Activated CD8-positive, alpha-beta memory T cell treated with anti-CD3 and anti-CD28 coated beads, Interleukin-2, amount 10 ng/mL, durations not matched to agents 7 days and 5 days (primary cell): ENCODE results near the gene MAML2. TPM values are rescaled to one million over a fixed set of nuclear protein-coding genes. Genes with fewer than 3 reads are reported as not detected.

Experiments used
- ATAC-seq: fragments of 150-1000 bp; cut with Tn5 transposase; one replicate; pipeline ENCODE4 v1.10.0; 2021; ENCODE audit warnings: moderate library complexity
- CTCF ChIA-PET: fragments of 350-600 bp; sonication (Branson Sonifier 250); formaldehyde crosslinking; loops from one replicate; lab custom pipeline; 2021; ENCODE audit warnings: antibody characterized with exemption; lab: Charles Lee
- DNase-seq: peaks from one replicate; pipeline ENCODE4 v3.0.0-alpha.2; 2020
- H3K27ac Mint-ChIP-seq: one replicate; pipeline ENCODE4 v1.8.0; 2021; ENCODE audit warnings: mild to moderate bottlenecking, mixed read lengths
- H3K27me3 Mint-ChIP-seq: one replicate; pipeline ENCODE4 v1.8.0; 2021; ENCODE audit warnings: mixed read lengths
- H3K36me3 Mint-ChIP-seq: one replicate; pipeline ENCODE4 v1.8.0; 2021; ENCODE audit warnings: mild to moderate bottlenecking, mixed read lengths
- H3K4me1 Mint-ChIP-seq: one replicate; pipeline ENCODE4 v1.8.0; 2021; ENCODE audit warnings: mixed read lengths
- H3K4me3 Mint-ChIP-seq: one replicate; pipeline ENCODE4 v1.8.0; 2021; ENCODE audit warnings: mild to moderate bottlenecking, moderate library complexity, mixed read lengths
- H3K9me3 Mint-ChIP-seq: one replicate; pipeline ENCODE4 v1.8.0; 2022; ENCODE audit warnings: low read depth, mixed read lengths
- total RNA-seq, 2 experiments: library from RNA; stranded (reverse); gene quantifications; one replicate each; pipeline ENCODE4 v1.2.3, GENCODE V29; 2021

Gene MAML2
- total RNA-seq, 2 experiments from 2014 or later, result 12.7 to 14.5 TPM

GRCh38 chr11:96150609-96151008, 192.4 kb downstream of the MAML2 start:
- Mint-ChIP-seq H3K4me1 (peaks cover 10% of the 10 kb centered on the region), H3K4me3 (no peak overlapping the region), H3K27ac (no peak overlapping the region), H3K36me3 (peaks cover 6% of the 10 kb centered on the region), H3K9me3 (no peaks in the 10 kb centered on the region), H3K27me3 (no peaks in the 10 kb centered on the region)
- CTCF ChIA-PET, result no interaction called here
- DNase-seq (no peak), ATAC-seq (no peak)

- CTCF ChIA-PET, result no interaction called here
- Mint-ChIP-seq H3K9me3 (no peaks in the 10 kb centered on the region), H3K4me1 (peaks cover 9% of the 10 kb centered on the region), H3K27ac (no peak overlapping the region), H3K27me3 (no peaks in the 10 kb centered on the region), H3K36me3 (peaks cover 4% of the 10 kb centered on the region), H3K4me3 (no peak overlapping the region)
- no peak for DNase-seq
- no peak for ATAC-seq
Observed at GRCh38 chr11:96149743-96150555, 193.0 kb downstream of the MAML2 start.

GRCh38 chr11:96147906-96148486, 195.0 kb downstream of the MAML2 start:
- CTCF ChIA-PET, result interaction anchor here (1.2 kb wide), 2 partner anchors 72 to 195 kb away, joined by 3 read pairs; partner anchors contain the start of gene MAML2
- DNase-seq, result no peak
- Mint-ChIP-seq H3K9me3 (no peaks in the 10 kb centered on the region), H3K27ac (no peak overlapping the region), H3K4me1 (peaks cover 4% of the 10 kb centered on the region), H3K27me3 (no peaks in the 10 kb centered on the region), H3K36me3 (peaks cover 2% of the 10 kb centered on the region), H3K4me3 (no peak overlapping the region)
- no peak for ATAC-seq

- DNase-seq (no peak), ATAC-seq (no peak)
- Mint-ChIP-seq H3K36me3 (no peaks in the 10 kb centered on the region), H3K27ac (no peak overlapping the region), H3K27me3 (no peaks in the 10 kb centered on the region), H3K4me1 (no peaks in the 10 kb centered on the region), H3K4me3 (no peak overlapping the region), H3K9me3 (no peaks in the 10 kb centered on the region)
- CTCF ChIA-PET, result interaction anchor here (1.1 kb wide), 1 partner anchor 196 kb away, joined by 6 read pairs; the partner anchor contains the start of gene MAML2
Observed at GRCh38 chr11:96147186-96147585, 195.8 kb downstream of the MAML2 start.

- H3K27ac Mint-ChIP-seq, result no peak overlapping the region
- ATAC-seq (no peak), DNase-seq (no peak)
- no peaks in the 10 kb centered on the region for H3K36me3 Mint-ChIP-seq
- no peaks in the 10 kb centered on the region for H3K27me3 Mint-ChIP-seq
- CTCF ChIA-PET, result interaction anchor here (1.1 kb wide), 1 partner anchor 196 kb away, joined by 6 read pairs; the partner anchor contains the start of gene MAML2
- no peaks in the 10 kb centered on the region for H3K4me1 Mint-ChIP-seq
- no peak overlapping the region for H3K4me3 Mint-ChIP-seq
- H3K9me3 Mint-ChIP-seq, result no peaks in the 10 kb centered on the region
Observed at GRCh38 chr11:96146765-96147164, 196.2 kb downstream of the MAML2 start.

GRCh38 chr11:96145163-96145585, 197.8 kb downstream of the MAML2 start:
- Mint-ChIP-seq H3K9me3 (no peaks in the 10 kb centered on the region), H3K4me1 (peaks cover 1% of the 10 kb centered on the region), H3K27me3 (no peaks in the 10 kb centered on the region), H3K36me3 (no peaks in the 10 kb centered on the region), H3K27ac (no peak overlapping the region), H3K4me3 (no peak overlapping the region)
- no peak for DNase-seq
- ATAC-seq, result no peak
- CTCF ChIA-PET, result no interaction called here

GRCh38 chr11:96144553-96144952, 198.4 kb downstream of the MAML2 start:
- peaks cover 2% of the 10 kb centered on the region for H3K36me3 Mint-ChIP-seq
- H3K27ac Mint-ChIP-seq, result no peak overlapping the region
- no peaks in the 10 kb centered on the region for H3K9me3 Mint-ChIP-seq
- CTCF ChIA-PET, result no interaction called here
- H3K4me3 Mint-ChIP-seq, result no peak overlapping the region
- no peak for ATAC-seq
- H3K27me3 Mint-ChIP-seq, result no peaks in the 10 kb centered on the region
- peaks cover 7% of the 10 kb centered on the region for H3K4me1 Mint-ChIP-seq
- no peak for DNase-seq

- H3K4me1 Mint-ChIP-seq, result peaks cover 11% of the 10 kb centered on the region
- no peaks in the 10 kb centered on the region for H3K27me3 Mint-ChIP-seq
- ATAC-seq, result no peak
- no peak overlapping the region for H3K27ac Mint-ChIP-seq
- H3K4me3 Mint-ChIP-seq, result no peak overlapping the region
- peaks cover 5% of the 10 kb centered on the region for H3K36me3 Mint-ChIP-seq
- CTCF ChIA-PET, result no interaction called here
- no peak for DNase-seq
- no peaks in the 10 kb centered on the region for H3K9me3 Mint-ChIP-seq
Observed at GRCh38 chr11:96143041-96143521, 199.9 kb downstream of the MAML2 start.

- Mint-ChIP-seq H3K27me3 (no peaks in the 10 kb centered on the region), H3K4me1 (peaks cover 23% of the 10 kb centered on the region), H3K9me3 (no peaks in the 10 kb centered on the region), H3K36me3 (peaks cover 6% of the 10 kb centered on the region), H3K4me3 (no peak overlapping the region), H3K27ac (no peak overlapping the region)
- CTCF ChIA-PET, result no interaction called here
- no peak for DNase-seq
- ATAC-seq, result no peak
Observed at GRCh38 chr11:96141626-96142025, 201.4 kb downstream of the MAML2 start.

GRCh38 chr11:96139691-96140090, 203.3 kb downstream of the MAML2 start:
- CTCF ChIA-PET, result interaction anchor here (1.9 kb wide), 1 partner anchor 204 kb away, joined by 7 read pairs; the partner anchor contains the start of gene MAML2
- H3K27ac Mint-ChIP-seq, result peak overlapping the region; percentile 72
- DNase-seq, result no peak
- ATAC-seq, result no peak
- H3K4me3 Mint-ChIP-seq, result no peak overlapping the region
- H3K36me3 Mint-ChIP-seq, result peaks cover 6% of the 10 kb centered on the region
- peaks cover 28% of the 10 kb centered on the region for H3K4me1 Mint-ChIP-seq
- H3K27me3 Mint-ChIP-seq, result no peaks in the 10 kb centered on the region
- no peaks in the 10 kb centered on the region for H3K9me3 Mint-ChIP-seq

GRCh38 chr11:96137373-96137772, 205.6 kb downstream of the MAML2 start:
- no peak overlapping the region for H3K4me3 Mint-ChIP-seq
- no peaks in the 10 kb centered on the region for H3K27me3 Mint-ChIP-seq
- ATAC-seq, result no peak
- peaks cover 30% of the 10 kb centered on the region for H3K4me1 Mint-ChIP-seq
- H3K27ac Mint-ChIP-seq, result no peak overlapping the region
- CTCF ChIA-PET, result no interaction called here
- DNase-seq, result no peak
- H3K9me3 Mint-ChIP-seq, result no peaks in the 10 kb centered on the region
- H3K36me3 Mint-ChIP-seq, result peaks cover 6% of the 10 kb centered on the region

GRCh38 chr11:96136613-96137298, 206.2 kb downstream of the MAML2 start:
- ATAC-seq, result no peak
- peaks cover 6% of the 10 kb centered on the region for H3K36me3 Mint-ChIP-seq
- CTCF ChIA-PET, result no interaction called here
- no peaks in the 10 kb centered on the region for H3K9me3 Mint-ChIP-seq
- peak overlapping the region; percentile 8 for H3K27ac Mint-ChIP-seq
- no peak for DNase-seq
- H3K4me3 Mint-ChIP-seq, result no peak overlapping the region
- peaks cover 35% of the 10 kb centered on the region for H3K4me1 Mint-ChIP-seq
- no peaks in the 10 kb centered on the region for H3K27me3 Mint-ChIP-seq

GRCh38 chr11:96134602-96135001, 208.4 kb downstream of the MAML2 start:
- DNase-seq (no peak), ATAC-seq (no peak)
- CTCF ChIA-PET, result no interaction called here
- peaks cover 32% of the 10 kb centered on the region for H3K4me1 Mint-ChIP-seq
- no peak overlapping the region for H3K4me3 Mint-ChIP-seq
- no peak overlapping the region for H3K27ac Mint-ChIP-seq
- H3K36me3 Mint-ChIP-seq, result peaks cover 11% of the 10 kb centered on the region
- no peaks in the 10 kb centered on the region for H3K27me3 Mint-ChIP-seq
- H3K9me3 Mint-ChIP-seq, result no peaks in the 10 kb centered on the region
